Putamen (tissue), 1 donor: ENCODE data around the gene CBX7.
A peak's percentile ranks its signal among the peaks of the same experiment; 100 is the strongest.

Experiments used
- DNase-seq: peaks from one replicate; pipeline ENCODE4 v3.0.0-alpha.2; 2016; ENCODE audit warnings: low spot score

CBX7 gene

GRCh38 chr22:39123751-39124581, 28.5 kb downstream of the CBX7 start:
- DNase-seq: no peak

GRCh38 chr22:39122772-39123470, 29.6 kb downstream of the CBX7 start:
- no peak for DNase-seq

- DNase-seq: no peak
These were observed 31.5 kb downstream of the CBX7 start for GRCh38 chr22:39120983-39121382.

- no peak for DNase-seq
These were observed 34.8 kb downstream of the CBX7 start for GRCh38 chr22:39117585-39118191.

- no peak for DNase-seq
These were observed 36.4 kb downstream of the CBX7 start for GRCh38 chr22:39115977-39116621.

GRCh38 chr22:39115570-39115969, 36.9 kb downstream of the CBX7 start:
- DNase-seq: no peak

GRCh38 chr22:39114112-39114511, 38.4 kb downstream of the CBX7 start:
- no peak for DNase-seq

- DNase-seq: no peak
These were observed 41.6 kb downstream of the CBX7 start for GRCh38 chr22:39110631-39111561.

- no peak for DNase-seq
These were observed 43.1 kb downstream of the CBX7 start for GRCh38 chr22:39109361-39109760.

GRCh38 chr22:39108487-39108886, 44.0 kb downstream of the CBX7 start:
- DNase-seq: no peak

GRCh38 chr22:39106326-39106725, 46.2 kb downstream of the CBX7 start:
- DNase-seq: no peak

GRCh38 chr22:39103431-39103830, 49.0 kb downstream of the CBX7 start:
- no peak for DNase-seq

- DNase-seq: no peak
These were observed 51.3 kb downstream of the CBX7 start for GRCh38 chr22:39101226-39101625.

GRCh38 chr22:39098576-39098975, 53.9 kb downstream of the CBX7 start:
- no peak for DNase-seq

GRCh38 chr22:39098026-39098425, 54.5 kb downstream of the CBX7 start:
- DNase-seq: no peak

- peak; percentile 16 for DNase-seq
These were observed 55.1 kb downstream of the CBX7 start, which contains the start of gene APOBEC3H for GRCh38 chr22:39097098-39098020. Gene APOBEC3H (plus strand): TSS chr22:39097244. CDS start chr22:39100279, 3,035 bp downstream.

GRCh38 chr22:39095971-39096370, 56.5 kb downstream of the CBX7 start:
- DNase-seq: no peak

GRCh38 chr22:39094717-39095389, 57.6 kb downstream of the CBX7 start:
- no peak for DNase-seq

GRCh38 chr22:39092111-39092862, 60.2 kb downstream of the CBX7 start:
- no peak for DNase-seq
